Measurements from ENCODE around the gene PRDM10.

DNA sequence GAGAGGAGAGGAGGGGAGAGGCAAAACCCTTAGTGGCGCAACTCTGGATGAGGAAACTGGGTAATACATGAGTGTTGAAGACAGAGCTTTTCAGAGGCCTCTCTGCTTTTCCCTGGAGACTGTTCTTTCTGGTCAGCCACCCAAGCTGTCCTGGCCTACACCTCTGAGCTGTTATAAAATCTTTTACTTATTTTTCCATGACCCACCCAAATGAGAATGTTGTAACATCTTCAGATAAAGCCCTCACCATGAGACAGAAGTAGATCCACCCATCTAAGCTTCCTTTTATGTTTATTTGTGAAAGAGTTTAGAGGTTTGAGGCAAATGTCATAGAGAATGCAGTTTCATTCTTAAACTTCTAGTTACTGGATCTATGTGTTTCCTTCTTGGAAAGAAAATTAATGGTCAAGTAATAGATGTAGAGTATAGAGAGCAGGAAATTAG, 46.7 kb upstream of the PRDM10 start:
- TF ChIP-seq CTCF (IDR thresholded peaks at IDR 0.05) (no peak), EP300 (IDR thresholded peaks at IDR 0.05) (no peak), POLR2A (IDR thresholded peaks at IDR 0.05; ENCODE audit: low read depth) (no peak)
